AG04450 (cell line): ENCODE measurements around the gene CUL9. TPM values are rescaled to one million over a fixed set of nuclear protein-coding genes. Genes with fewer than 3 reads are reported as not detected.

Source experiments
- CTCF ChIA-PET: fragments of 300-600, 350-600 bp; formaldehyde crosslinking; extraction: SDS; loops from one replicate; lab custom pipeline; 2022; ENCODE audit warnings: antibody characterized with exemption, inconsistent platforms; lab: Charles Lee
- POLR2A ChIA-PET: fragments of 350-600 bp; formaldehyde crosslinking; extraction: SDS; loops from one replicate; lab custom pipeline; 2021; ENCODE audit warnings: antibody characterized with exemption, inconsistent platforms; lab: Yijun Ruan, JAX
- DNase-seq: peaks from one replicate; pipeline ENCODE4 v3.0.0-alpha.2; 2011; ENCODE audit warnings: low read depth, low spot score
- H3K27ac ChIP-seq: one replicate; pipeline ENCODE4 v1.5.1; 2012; ENCODE audit warnings: low read depth, low read length, control low read depth
- H3K27me3 ChIP-seq: one replicate; pipeline ENCODE4 v1.6.0; 2012; ENCODE audit warnings: low read length; ENCODE audit not compliant: control insufficient read depth, insufficient read depth
- H3K4me3 ChIP-seq: 2 replicates; pipeline ENCODE4 v1.5.1; 2011; ENCODE audit warnings: mild to moderate bottlenecking, low read depth, low read length, control low read depth
- H3K9me3 ChIP-seq: 2 replicates; pipeline ENCODE4 v1.5.1; 2012; ENCODE audit warnings: low read length; ENCODE audit not compliant: control insufficient read depth, insufficient read depth
- CTCF ChIP-seq: IDR thresholded peaks from 2 replicates; pipeline ENCODE4 v1.5.1; 2011; ENCODE audit warnings: low read depth, low read length, control low read depth, inconsistent platforms
- polyA plus RNA-seq: library from polyadenylated mRNA; depleted of rRNA; stranded (reverse); fragments of >200 nt; gene quantifications from 2 replicates; pipeline ENCODE4 v1.2.3, GENCODE V29; 2011; rRNA removed

Gene CUL9
- polyA plus RNA-seq, 1 experiment = 11.8 TPM

GRCh38 chr6:43271103-43271815, 89.3 kb downstream of the CUL9 start:
- ChIA-PET POLR2A (interaction anchor here (0.6 kb wide), 1 partner anchor 84 kb away, joined by 4 read pairs; no protein-coding TSS in a partner anchor), CTCF (interaction anchor here (0.7 kb wide), 1 partner anchor 156 kb away, joined by 3 read pairs; the partner anchor contains the start of gene ABCC10)
- H3K27ac ChIP-seq = no peak overlapping the region
- H3K9me3 ChIP-seq = no peaks in the 10 kb centered on the region
- H3K27me3 ChIP-seq = peaks cover 76% of the 10 kb centered on the region
- H3K4me3 ChIP-seq = no peak overlapping the region
- no peak for TF ChIP-seq CTCF
- DNase-seq = no peak

DNA sequence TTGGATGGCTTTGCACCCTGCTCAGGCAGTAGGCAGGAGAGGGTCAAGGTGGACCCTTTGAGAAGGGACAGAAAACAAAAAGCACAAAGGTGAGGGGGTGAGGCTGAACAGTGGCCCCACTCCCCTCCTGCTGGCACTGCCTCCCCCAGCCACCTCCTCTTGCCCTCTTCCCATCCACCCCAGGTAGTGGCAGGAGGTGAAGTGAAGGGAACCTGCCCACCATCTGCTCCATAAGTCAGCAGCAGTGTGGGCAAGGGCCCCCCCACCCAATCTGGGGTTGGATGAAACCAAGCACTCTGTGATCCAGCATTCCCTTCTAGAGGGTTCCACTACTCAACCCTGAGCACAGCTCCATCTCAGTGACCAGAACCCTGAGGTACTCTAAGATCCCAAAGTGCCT, 89.9 kb downstream of the CUL9 start:
- H3K27ac ChIP-seq = no peak overlapping the region
- CTCF ChIA-PET = interaction anchor here (0.7 kb wide), 1 partner anchor 155 kb away, joined by 3 read pairs; the partner anchor contains the start of gene ABCC10
- no peak for TF ChIP-seq CTCF
- H3K4me3 ChIP-seq = no peak overlapping the region
- H3K27me3 ChIP-seq = peaks cover 75% of the 10 kb centered on the region
- no peaks in the 10 kb centered on the region for H3K9me3 ChIP-seq
- POLR2A ChIA-PET = interaction anchor here (0.6 kb wide), 1 partner anchor 84 kb away, joined by 4 read pairs; no protein-coding TSS in a partner anchor
- DNase-seq = no peak

GRCh38 chr6:43273707-43274106, 91.7 kb downstream of the CUL9 start:
- Histone ChIP-seq H3K9me3 (no peaks in the 10 kb centered on the region), H3K4me3 (no peak overlapping the region), H3K27ac (no peak overlapping the region), H3K27me3 (peaks cover 62% of the 10 kb centered on the region)
- TF ChIP-seq CTCF = no peak
- no peak for DNase-seq
- ChIA-PET CTCF (interaction anchor here (1.4 kb wide), 1 partner anchor 62 kb away, joined by 4 read pairs; no protein-coding TSS in a partner anchor), POLR2A (no interaction called here)

Other genes starting within 250 kb of the CUL9 start
- gene GNMT, start 221.4 kb upstream of the CUL9 start, polyA plus RNA-seq = 0.07 TPM in 1 of 2 replicates, not detected in the other
- gene PEX6, start 203.0 kb upstream of the CUL9 start, polyA plus RNA-seq = 6.8 and 7.4 TPM in 2 replicates
- 59.5 and 61.5 TPM in 2 replicates for gene PPP2R5D, start 197.6 kb upstream of the CUL9 start, polyA plus RNA-seq
- 86.5 and 97.9 TPM in 2 replicates for gene MEA1, start 168.2 kb upstream of the CUL9 start, polyA plus RNA-seq
- gene KLHDC3, start 167.9 kb upstream of the CUL9 start, polyA plus RNA-seq = 41.3 and 48.8 TPM in 2 replicates
- gene RRP36, start 160.6 kb upstream of the CUL9 start, polyA plus RNA-seq = 50.3 and 54.0 TPM in 2 replicates
- gene CUL7, start 128.3 kb upstream of the CUL9 start, polyA plus RNA-seq = 37.5 and 44.8 TPM in 2 replicates
- gene MRPL2, start 122.8 kb upstream of the CUL9 start, polyA plus RNA-seq = 19.3 and 19.4 TPM in 2 replicates
- gene KLC4, start 122.6 kb upstream of the CUL9 start, polyA plus RNA-seq = 9.1 and 10.2 TPM in 2 replicates
- 146 and 179 TPM in 2 replicates for gene PTK7, start 105.9 kb upstream of the CUL9 start, polyA plus RNA-seq
- 36.8 and 48.5 TPM in 2 replicates for gene SRF, start 10.9 kb upstream of the CUL9 start, polyA plus RNA-seq
- gene DNPH1, start 47.3 kb downstream of the CUL9 start, polyA plus RNA-seq = 36.9 and 42.4 TPM in 2 replicates
- gene TTBK1, start 61.3 kb downstream of the CUL9 start, polyA plus RNA-seq = not detected in 2 replicates
- not detected in 2 replicates for gene SLC22A7, start 116.1 kb downstream of the CUL9 start, polyA plus RNA-seq
- gene CRIP3, start 126.6 kb downstream of the CUL9 start, polyA plus RNA-seq = not detected in 2 replicates
- 12.5 and 14.9 TPM in 2 replicates for gene ZNF318, start 187.5 kb downstream of the CUL9 start, polyA plus RNA-seq
- gene ABCC10, start 245.3 kb downstream of the CUL9 start, polyA plus RNA-seq = 10.6 and 12.0 TPM in 2 replicates